Trophoblast cell (in vitro differentiated cells and primary cell): Measurements from ENCODE around the gene RYK.

Source experiments
- DNase-seq, 2 donors: peaks; one replicate each; pipeline ENCODE4 v3.0.0-alpha.2; 2016
- H2AFZ ChIP-seq: 2 replicates; pipeline ENCODE4 v1.6.1; 2013; ENCODE audit warnings: low read length, moderate library complexity, mild to moderate bottlenecking; ENCODE audit not compliant: insufficient read depth, poor library complexity
- H2AK5ac ChIP-seq: 2 replicates; pipeline ENCODE4 v1.6.1; 2013; ENCODE audit warnings: mild to moderate bottlenecking, low read length
- H2BK120ac ChIP-seq: 2 replicates; pipeline ENCODE4 v1.6.1; 2013; ENCODE audit warnings: low read length, mild to moderate bottlenecking, moderate library complexity; ENCODE audit not compliant: insufficient read depth, poor library complexity
- H2BK12ac ChIP-seq: 2 replicates; pipeline ENCODE4 v1.6.1; 2013; ENCODE audit warnings: mild to moderate bottlenecking, low read length, moderate library complexity
- H2BK5ac ChIP-seq: 2 replicates; pipeline ENCODE4 v1.6.1; 2013; ENCODE audit warnings: low read length, low read depth, moderate library complexity, mild to moderate bottlenecking; ENCODE audit not compliant: poor library complexity
- H3K14ac ChIP-seq: 2 replicates; pipeline ENCODE4 v1.6.1; 2013; ENCODE audit warnings: mild to moderate bottlenecking, low read length
- H3K18ac ChIP-seq: 2 replicates; pipeline ENCODE4 v1.6.1; 2013; ENCODE audit warnings: mild to moderate bottlenecking, low read length
- H3K23ac ChIP-seq: 2 replicates; pipeline ENCODE4 v1.6.1; 2013; ENCODE audit warnings: low read length
- H3K27ac ChIP-seq: 2 replicates; pipeline ENCODE4 v1.5.1; 2013; ENCODE audit warnings: low read depth, mild to moderate bottlenecking, inconsistent platforms, low read length, moderate library complexity
- H3K27me3 ChIP-seq: 2 replicates; pipeline ENCODE4 v1.6.1; 2013; ENCODE audit warnings: inconsistent platforms, mild to moderate bottlenecking, low read length, moderate library complexity; ENCODE audit not compliant: insufficient read depth
- H3K36me3 ChIP-seq, 2 experiments: 1 replicate in 1 of 2; 2 replicates in 1 of 2; pipeline ENCODE4 v1.6.1; 2013; ENCODE audit warnings: low read length in 2 of 2, mild to moderate bottlenecking in 2 of 2, moderate library complexity in 1 of 2; ENCODE audit not compliant: insufficient read depth in 2 of 2, control insufficient read depth in 1 of 2
- H3K4ac ChIP-seq: 2 replicates; pipeline ENCODE4 v1.6.1; 2013; ENCODE audit warnings: low read depth, mild to moderate bottlenecking, low read length, moderate library complexity
- H3K4me1 ChIP-seq, 2 experiments: 1 replicate in 1 of 2; 2 replicates in 1 of 2; pipeline ENCODE4 v1.6.1; 2013; ENCODE audit warnings: low read length in 2 of 2, mild to moderate bottlenecking in 2 of 2, moderate library complexity in 1 of 2; ENCODE audit not compliant: insufficient read depth in 2 of 2, control insufficient read depth in 1 of 2
- H3K4me2 ChIP-seq: 2 replicates; pipeline ENCODE4 v1.6.1; 2013; ENCODE audit warnings: inconsistent platforms, mild to moderate bottlenecking, low read length, moderate library complexity
- H3K4me3 ChIP-seq: 2 replicates; pipeline ENCODE4 v1.5.1; 2013; ENCODE audit warnings: mild to moderate bottlenecking, low read depth, low read length, inconsistent platforms
- H3K79me1 ChIP-seq: one replicate; pipeline ENCODE4 v1.6.1; 2013; ENCODE audit warnings: low read length
- H3K79me2 ChIP-seq: 2 replicates; pipeline ENCODE4 v1.6.1; 2013; ENCODE audit warnings: low read length, mild to moderate bottlenecking; ENCODE audit not compliant: control insufficient read depth, insufficient read depth, poor library complexity
- H3K9ac ChIP-seq: 2 replicates; pipeline ENCODE4 v1.6.1; 2013; ENCODE audit warnings: mild to moderate bottlenecking, low read length
- H3K9me3 ChIP-seq: 2 replicates; pipeline ENCODE4 v1.6.1; 2013; ENCODE audit warnings: low read depth, mild to moderate bottlenecking, control low read depth, inconsistent platforms, low read length; ENCODE audit not compliant: insufficient read depth
- H4K12ac ChIP-seq: 2 replicates; pipeline ENCODE4 v1.6.1; 2013; ENCODE audit warnings: low read depth, mild to moderate bottlenecking, low read length, moderate library complexity
- H4K8ac ChIP-seq: 2 replicates; pipeline ENCODE4 v1.6.1; 2013; ENCODE audit warnings: low read depth, mild to moderate bottlenecking, low read length, moderate library complexity
- H4K91ac ChIP-seq: one replicate; pipeline ENCODE4 v1.6.1; 2013; ENCODE audit warnings: low read depth, mild to moderate bottlenecking, low read length, moderate library complexity
- WGBS: extraction: QIAGEN DNeasy Blood & Tissue Kit; methylation state at CpG from one replicate; pipeline ENCODE4 v1.1.7; 2013; ENCODE audit warnings: missing lambda C conversion rate; ENCODE audit not compliant: insufficient read length, insufficient coverage; ENCODE audit errors: extremely low coverage; 5-methylcytosine and 5-hydroxymethylcytosine counted together

The RYK gene

GRCh38 chr3:134296616-134297015, 46.0 kb upstream of the RYK start:
- H2BK5ac ChIP-seq: no peak overlapping the region
- no peak overlapping the region for H4K8ac ChIP-seq
- no peak overlapping the region for H3K4me3 ChIP-seq
- no peak for DNase-seq
- no peak overlapping the region for H3K23ac ChIP-seq
- no peaks in the 10 kb centered on the region for H3K79me1 ChIP-seq
- no peak overlapping the region for H4K12ac ChIP-seq
- H4K91ac ChIP-seq: no peak overlapping the region
- no peak overlapping the region for H3K4me2 ChIP-seq
- H3K18ac ChIP-seq: no peak overlapping the region
- H2AFZ ChIP-seq: no peak overlapping the region
- H2BK12ac ChIP-seq: no peak overlapping the region
- no peak overlapping the region for H2BK120ac ChIP-seq
- H2AK5ac ChIP-seq: no peak overlapping the region
- H3K9ac ChIP-seq: no peak overlapping the region
- no peaks in the 10 kb centered on the region for H3K9me3 ChIP-seq
- no peak overlapping the region for H3K4ac ChIP-seq
- H3K27me3 ChIP-seq: no peaks in the 10 kb centered on the region
- peaks cover 0 to 3% of the 10 kb centered on the region in 2 experiments for H3K4me1 ChIP-seq
- H3K27ac ChIP-seq: no peak overlapping the region
- no peak overlapping the region for H3K14ac ChIP-seq
- peaks cover 1% of the 10 kb centered on the region for H3K79me2 ChIP-seq
- H3K36me3 ChIP-seq: no peaks in the 10 kb centered on the region

DNA sequence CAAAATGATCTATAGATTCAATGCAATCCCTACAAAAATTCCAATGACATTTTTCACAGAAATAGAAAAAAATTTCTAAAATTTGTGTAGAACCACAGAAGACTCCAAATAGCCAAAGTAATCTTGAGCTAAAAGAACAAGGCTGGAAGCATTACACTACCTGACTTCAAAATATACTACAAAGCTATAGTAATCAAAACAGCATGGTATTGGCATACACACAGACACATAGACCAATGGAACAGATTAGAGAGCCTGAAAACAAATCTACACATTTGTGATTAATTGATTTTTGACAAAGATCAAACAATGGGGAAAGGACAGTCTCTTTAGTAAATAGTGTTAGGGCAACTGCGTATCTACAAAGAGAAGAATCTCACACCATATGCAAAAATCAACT, 45.3 kb upstream of the RYK start:
- Histone ChIP-seq H2BK12ac (no peak overlapping the region), H2AFZ (no peak overlapping the region), H2AK5ac (no peak overlapping the region), H3K14ac (no peak overlapping the region), H3K4me3 (no peak overlapping the region), H3K4me1 (peaks cover 0 to 5% of the 10 kb centered on the region in 2 experiments), H3K9ac (no peak overlapping the region), H3K4ac (no peak overlapping the region), H3K36me3 (no peaks in the 10 kb centered on the region), H3K27ac (no peak overlapping the region), H3K23ac (no peak overlapping the region), H2BK5ac (no peak overlapping the region), H3K18ac (no peak overlapping the region), H4K12ac (no peak overlapping the region), H3K79me2 (no peaks in the 10 kb centered on the region), H4K8ac (no peak overlapping the region), H3K9me3 (no peaks in the 10 kb centered on the region), H2BK120ac (no peak overlapping the region), H4K91ac (no peak overlapping the region), H3K27me3 (no peaks in the 10 kb centered on the region), H3K4me2 (no peak overlapping the region), H3K79me1 (no peaks in the 10 kb centered on the region)
- WGBS: no CpG with 5 or more reads among the region's 1 CpG
- DNase-seq: no peak

DNA sequence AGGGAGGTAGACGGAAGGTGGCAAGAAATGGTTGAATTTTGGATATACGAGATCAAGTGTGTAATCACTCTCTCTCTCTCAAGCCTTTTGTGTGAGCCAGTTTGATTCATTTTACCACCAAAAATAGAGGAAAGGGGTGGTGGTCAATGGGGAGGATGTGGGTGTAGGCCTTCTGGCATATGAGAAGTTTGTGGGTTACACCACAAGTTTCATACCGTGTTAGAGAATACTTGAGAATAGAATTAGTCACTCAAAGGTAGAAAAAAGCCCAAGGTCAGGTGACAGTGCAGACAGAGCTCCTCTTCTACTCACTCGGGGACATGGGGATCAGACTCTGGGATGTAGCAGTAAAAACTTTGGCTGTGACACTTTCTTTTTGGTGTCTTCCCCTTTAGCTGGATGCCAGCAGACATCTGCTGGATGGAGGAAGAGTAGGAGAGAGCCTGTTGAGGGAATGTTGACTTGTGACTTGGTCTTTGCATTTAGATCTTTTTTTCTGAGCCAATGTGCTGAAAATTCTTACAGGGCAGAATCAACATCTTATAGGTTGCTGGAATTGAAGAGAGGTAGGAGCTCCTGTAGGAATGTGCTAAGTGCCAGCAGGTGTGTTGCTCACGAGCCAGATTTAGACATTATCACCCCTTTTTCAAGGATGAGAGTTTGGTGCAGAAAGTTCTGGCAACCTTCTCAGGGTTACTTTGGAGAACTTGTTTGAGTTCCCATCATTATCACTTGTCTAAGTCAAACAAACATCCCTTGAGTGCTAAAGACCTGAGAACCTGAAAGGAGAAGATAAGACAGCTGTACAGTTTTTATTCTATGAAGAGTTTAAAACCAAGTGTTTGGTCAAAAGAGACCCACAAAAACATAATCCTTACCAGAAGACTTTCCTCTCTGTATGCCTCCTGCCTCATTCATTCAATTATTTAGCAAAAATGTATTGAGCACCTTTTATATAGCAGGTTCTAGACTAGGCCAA, 43.9 kb upstream of the RYK start:
- no peaks in the 10 kb centered on the region for H3K9me3 ChIP-seq
- H3K4me3 ChIP-seq: no peak overlapping the region
- no peaks in the 10 kb centered on the region for H3K79me1 ChIP-seq
- H3K4ac ChIP-seq: no peak overlapping the region
- no peak overlapping the region for H2AFZ ChIP-seq
- no peak overlapping the region for H3K27ac ChIP-seq
- no peak overlapping the region for H2BK5ac ChIP-seq
- no peak overlapping the region for H2AK5ac ChIP-seq
- no peak overlapping the region for H2BK120ac ChIP-seq
- no peak overlapping the region for H3K14ac ChIP-seq
- no peak overlapping the region for H2BK12ac ChIP-seq
- no peak overlapping the region for H3K23ac ChIP-seq
- no peaks in the 10 kb centered on the region for H3K36me3 ChIP-seq
- H4K8ac ChIP-seq: no peak overlapping the region
- H3K9ac ChIP-seq: no peak overlapping the region
- H4K12ac ChIP-seq: no peak overlapping the region
- no peak overlapping the region for H3K4me2 ChIP-seq
- no peaks in the 10 kb centered on the region for H3K27me3 ChIP-seq
- no peak overlapping the region for H4K91ac ChIP-seq
- H3K18ac ChIP-seq: no peak overlapping the region
- H3K79me2 ChIP-seq: no peaks in the 10 kb centered on the region
- H3K4me1 ChIP-seq: peaks cover 0 to 7% of the 10 kb centered on the region in 2 experiments
- DNase-seq: no peak
- WGBS: no CpG with 5 or more reads among the region's 5 CpGs

- Histone ChIP-seq H3K9ac (peak overlapping the region; percentile 61), H3K27ac (no peak overlapping the region), H4K91ac (no peak overlapping the region), H3K14ac (no peak overlapping the region), H3K18ac (no peak overlapping the region), H3K79me2 (no peaks in the 10 kb centered on the region), H3K27me3 (no peaks in the 10 kb centered on the region), H3K23ac (no peak overlapping the region), H3K9me3 (no peaks in the 10 kb centered on the region), H3K4me3 (no peak overlapping the region), H2AFZ (no peak overlapping the region), H3K4ac (no peak overlapping the region), H4K12ac (no peak overlapping the region), H3K79me1 (no peaks in the 10 kb centered on the region), H2AK5ac (no peak overlapping the region), H2BK120ac (no peak overlapping the region), H3K36me3 (no peaks in the 10 kb centered on the region), H4K8ac (no peak overlapping the region), H3K4me1 (peaks cover 0 to 7% of the 10 kb centered on the region in 2 experiments), H2BK12ac (no peak overlapping the region), H3K4me2 (no peak overlapping the region), H2BK5ac (no peak overlapping the region)
- DNase-seq: no peak
- WGBS: no CpG with 5 or more reads among the region's 4 CpGs
These were observed 40.9 kb upstream of the RYK start for GRCh38 chr3:134291319-134292254.
